HL-60 (cell line): Measurements from ENCODE around the gene MEX3A.

ENCODE experiments used
- DNase-seq, 2 experiments: peaks; one replicate each; pipeline ENCODE4 v3.0.0-alpha.2; 2010 to 2020; ENCODE audit warnings: low read depth in 1 of 2, low spot score in 1 of 2
- H3K27ac ChIP-seq: fragments of 250-450 bp; sonication (Bioruptor Pico); replicated peaks from 2 replicates; pipeline ENCODE4 v1.5.1; 2020; ENCODE audit warnings: mild to moderate bottlenecking, moderate library complexity
- H3K27me3 ChIP-seq: fragments of 250-450 bp; sonication (Bioruptor Pico); 2 replicates; pipeline ENCODE4 v1.5.1; 2021; ENCODE audit warnings: mild to moderate bottlenecking, moderate library complexity; ENCODE audit not compliant: insufficient read depth, poor library complexity, severe bottlenecking
- H3K4me3 ChIP-seq: replicated peaks from 2 replicates; pipeline ENCODE4 v1.5.1; 2011; ENCODE audit warnings: mild to moderate bottlenecking, control low read depth, low read length; ENCODE audit not compliant: insufficient read depth
- GABPA ChIP-seq: IDR thresholded peaks from 2 replicates; pipeline ENCODE4 v1.6.1; 2012; ENCODE audit warnings: low read depth
- POLR2AphosphoS5 ChIP-seq: IDR thresholded peaks from 2 replicates; pipeline ENCODE4 v1.6.1; 2012; ENCODE audit warnings: low read depth
- SPI1 ChIP-seq: IDR thresholded peaks from 2 replicates; pipeline ENCODE4 v1.6.1; 2012; ENCODE audit warnings: low read depth, mild to moderate bottlenecking, borderline replicate concordance
- long read RNA-seq: library from polyadenylated mRNA; unstranded; transcript quantifications from one replicate; pipeline ENCODE4 v2.0.0, GENCODE V29; 2020
- TF ChIP-seq, protein P1 (sequence below): IDR thresholded peaks from 2 replicates; pipeline ENCODE4 v1.6.1; 2012; ENCODE audit warnings: low read depth; ENCODE audit not compliant: insufficient replicate concordance
- TF ChIP-seq, protein P2 (sequence below): IDR thresholded peaks from one replicate; pipeline ENCODE4 v1.5.1; 2011; ENCODE audit warnings: low read length, control low read depth, inconsistent platforms; ENCODE audit not compliant: insufficient read depth

The MEX3A gene, protein sequence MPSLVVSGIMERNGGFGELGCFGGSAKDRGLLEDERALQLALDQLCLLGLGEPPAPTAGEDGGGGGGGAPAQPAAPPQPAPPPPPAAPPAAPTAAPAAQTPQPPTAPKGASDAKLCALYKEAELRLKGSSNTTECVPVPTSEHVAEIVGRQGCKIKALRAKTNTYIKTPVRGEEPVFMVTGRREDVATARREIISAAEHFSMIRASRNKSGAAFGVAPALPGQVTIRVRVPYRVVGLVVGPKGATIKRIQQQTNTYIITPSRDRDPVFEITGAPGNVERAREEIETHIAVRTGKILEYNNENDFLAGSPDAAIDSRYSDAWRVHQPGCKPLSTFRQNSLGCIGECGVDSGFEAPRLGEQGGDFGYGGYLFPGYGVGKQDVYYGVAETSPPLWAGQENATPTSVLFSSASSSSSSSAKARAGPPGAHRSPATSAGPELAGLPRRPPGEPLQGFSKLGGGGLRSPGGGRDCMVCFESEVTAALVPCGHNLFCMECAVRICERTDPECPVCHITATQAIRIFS
- long read RNA-seq, partial matches to known transcripts = 0 of 1 reads
- long read RNA-seq, other reads (novel, unspliced or antisense) = 1 of 1 reads

DNA sequence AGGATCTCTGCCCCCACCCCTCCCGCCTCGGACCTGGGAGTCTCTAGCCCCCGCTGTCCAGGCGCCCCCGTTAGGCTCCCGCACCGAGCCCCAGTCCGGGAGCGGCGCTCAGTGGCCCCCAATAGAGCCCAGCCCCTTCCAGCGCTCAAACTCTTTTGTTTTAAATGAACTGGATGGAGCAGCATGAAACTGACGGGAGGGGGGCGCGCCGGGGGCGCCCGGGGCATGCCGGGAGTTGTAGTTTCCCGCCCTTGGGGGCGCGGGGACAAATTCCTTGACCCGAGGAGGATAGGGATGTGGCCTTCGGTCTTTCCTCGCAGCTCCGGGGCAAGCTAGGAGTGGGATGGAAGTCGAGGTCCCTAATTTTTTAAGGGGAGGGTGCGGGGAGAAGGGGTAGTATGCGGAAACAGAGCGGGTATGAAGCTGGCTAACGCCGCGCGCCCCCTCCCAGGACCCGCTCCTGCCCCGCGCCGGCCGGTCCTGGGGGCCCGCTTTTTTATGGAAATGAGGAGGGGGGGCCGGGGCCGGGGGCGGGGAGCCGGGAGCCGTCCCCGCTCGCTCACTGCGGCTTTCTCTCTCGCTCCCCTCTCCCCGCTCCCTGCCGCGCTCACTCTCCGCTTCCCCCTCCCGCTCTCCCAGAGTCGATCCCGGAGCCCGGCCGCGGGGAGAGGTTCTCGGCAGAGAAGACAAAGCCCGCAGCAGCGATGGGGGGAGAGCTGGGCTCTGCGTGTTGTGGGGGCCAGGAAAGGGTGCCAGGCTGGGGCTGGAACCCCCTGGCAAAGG lies at the start of gene MEX3A:
Gene MEX3A (minus strand): TSS at position 157 of the 783 bp plus-strand sequence. CDS start 467 bp downstream, outside the sequence.
- TF ChIP-seq POLR2AphosphoS5 (no peak), SPI1 (no peak), GABPA (no peak)
- TF ChIP-seq, protein P1, sequence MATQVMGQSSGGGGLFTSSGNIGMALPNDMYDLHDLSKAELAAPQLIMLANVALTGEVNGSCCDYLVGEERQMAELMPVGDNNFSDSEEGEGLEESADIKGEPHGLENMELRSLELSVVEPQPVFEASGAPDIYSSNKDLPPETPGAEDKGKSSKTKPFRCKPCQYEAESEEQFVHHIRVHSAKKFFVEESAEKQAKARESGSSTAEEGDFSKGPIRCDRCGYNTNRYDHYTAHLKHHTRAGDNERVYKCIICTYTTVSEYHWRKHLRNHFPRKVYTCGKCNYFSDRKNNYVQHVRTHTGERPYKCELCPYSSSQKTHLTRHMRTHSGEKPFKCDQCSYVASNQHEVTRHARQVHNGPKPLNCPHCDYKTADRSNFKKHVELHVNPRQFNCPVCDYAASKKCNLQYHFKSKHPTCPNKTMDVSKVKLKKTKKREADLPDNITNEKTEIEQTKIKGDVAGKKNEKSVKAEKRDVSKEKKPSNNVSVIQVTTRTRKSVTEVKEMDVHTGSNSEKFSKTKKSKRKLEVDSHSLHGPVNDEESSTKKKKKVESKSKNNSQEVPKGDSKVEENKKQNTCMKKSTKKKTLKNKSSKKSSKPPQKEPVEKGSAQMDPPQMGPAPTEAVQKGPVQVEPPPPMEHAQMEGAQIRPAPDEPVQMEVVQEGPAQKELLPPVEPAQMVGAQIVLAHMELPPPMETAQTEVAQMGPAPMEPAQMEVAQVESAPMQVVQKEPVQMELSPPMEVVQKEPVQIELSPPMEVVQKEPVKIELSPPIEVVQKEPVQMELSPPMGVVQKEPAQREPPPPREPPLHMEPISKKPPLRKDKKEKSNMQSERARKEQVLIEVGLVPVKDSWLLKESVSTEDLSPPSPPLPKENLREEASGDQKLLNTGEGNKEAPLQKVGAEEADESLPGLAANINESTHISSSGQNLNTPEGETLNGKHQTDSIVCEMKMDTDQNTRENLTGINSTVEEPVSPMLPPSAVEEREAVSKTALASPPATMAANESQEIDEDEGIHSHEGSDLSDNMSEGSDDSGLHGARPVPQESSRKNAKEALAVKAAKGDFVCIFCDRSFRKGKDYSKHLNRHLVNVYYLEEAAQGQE = no peak
- TF ChIP-seq, protein P2, sequence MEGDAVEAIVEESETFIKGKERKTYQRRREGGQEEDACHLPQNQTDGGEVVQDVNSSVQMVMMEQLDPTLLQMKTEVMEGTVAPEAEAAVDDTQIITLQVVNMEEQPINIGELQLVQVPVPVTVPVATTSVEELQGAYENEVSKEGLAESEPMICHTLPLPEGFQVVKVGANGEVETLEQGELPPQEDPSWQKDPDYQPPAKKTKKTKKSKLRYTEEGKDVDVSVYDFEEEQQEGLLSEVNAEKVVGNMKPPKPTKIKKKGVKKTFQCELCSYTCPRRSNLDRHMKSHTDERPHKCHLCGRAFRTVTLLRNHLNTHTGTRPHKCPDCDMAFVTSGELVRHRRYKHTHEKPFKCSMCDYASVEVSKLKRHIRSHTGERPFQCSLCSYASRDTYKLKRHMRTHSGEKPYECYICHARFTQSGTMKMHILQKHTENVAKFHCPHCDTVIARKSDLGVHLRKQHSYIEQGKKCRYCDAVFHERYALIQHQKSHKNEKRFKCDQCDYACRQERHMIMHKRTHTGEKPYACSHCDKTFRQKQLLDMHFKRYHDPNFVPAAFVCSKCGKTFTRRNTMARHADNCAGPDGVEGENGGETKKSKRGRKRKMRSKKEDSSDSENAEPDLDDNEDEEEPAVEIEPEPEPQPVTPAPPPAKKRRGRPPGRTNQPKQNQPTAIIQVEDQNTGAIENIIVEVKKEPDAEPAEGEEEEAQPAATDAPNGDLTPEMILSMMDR = no peak
- no peak within 1 kb of the TSS for H3K27ac ChIP-seq
- peaks cover 10% of the 10 kb centered on the region for H3K27me3 ChIP-seq
- H3K4me3 ChIP-seq = peak within 1 kb of the TSS; percentile 85
- peak in 1 of 2 experiments; percentile 60 for DNase-seq

DNA sequence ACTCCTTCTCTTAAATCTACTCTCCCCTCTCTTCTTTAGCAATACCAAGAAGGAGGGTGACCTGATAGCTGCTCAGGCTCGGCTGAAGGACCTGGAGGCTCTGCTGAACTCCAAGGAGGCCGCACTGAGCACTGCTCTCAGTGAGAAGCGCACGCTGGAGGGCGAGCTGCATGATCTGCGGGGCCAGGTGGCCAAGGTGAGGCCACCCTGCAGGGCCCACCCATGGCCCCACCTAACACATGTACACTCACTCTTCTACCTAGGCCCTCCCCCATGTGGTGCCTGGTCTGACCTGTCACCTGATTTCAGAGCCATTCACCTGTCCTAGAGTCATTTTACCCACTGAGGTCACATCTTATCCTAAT lies 48.3 kb upstream of the MEX3A start:
- no peaks in the 10 kb centered on the region for H3K27me3 ChIP-seq
- no peak overlapping the region for H3K4me3 ChIP-seq
- no peak for DNase-seq
- H3K27ac ChIP-seq = no peak overlapping the region
- TF ChIP-seq, protein P1 = no peak
- TF ChIP-seq GABPA (no peak), POLR2AphosphoS5 (no peak), SPI1 (no peak)
- TF ChIP-seq, protein P2 = no peak

DNA sequence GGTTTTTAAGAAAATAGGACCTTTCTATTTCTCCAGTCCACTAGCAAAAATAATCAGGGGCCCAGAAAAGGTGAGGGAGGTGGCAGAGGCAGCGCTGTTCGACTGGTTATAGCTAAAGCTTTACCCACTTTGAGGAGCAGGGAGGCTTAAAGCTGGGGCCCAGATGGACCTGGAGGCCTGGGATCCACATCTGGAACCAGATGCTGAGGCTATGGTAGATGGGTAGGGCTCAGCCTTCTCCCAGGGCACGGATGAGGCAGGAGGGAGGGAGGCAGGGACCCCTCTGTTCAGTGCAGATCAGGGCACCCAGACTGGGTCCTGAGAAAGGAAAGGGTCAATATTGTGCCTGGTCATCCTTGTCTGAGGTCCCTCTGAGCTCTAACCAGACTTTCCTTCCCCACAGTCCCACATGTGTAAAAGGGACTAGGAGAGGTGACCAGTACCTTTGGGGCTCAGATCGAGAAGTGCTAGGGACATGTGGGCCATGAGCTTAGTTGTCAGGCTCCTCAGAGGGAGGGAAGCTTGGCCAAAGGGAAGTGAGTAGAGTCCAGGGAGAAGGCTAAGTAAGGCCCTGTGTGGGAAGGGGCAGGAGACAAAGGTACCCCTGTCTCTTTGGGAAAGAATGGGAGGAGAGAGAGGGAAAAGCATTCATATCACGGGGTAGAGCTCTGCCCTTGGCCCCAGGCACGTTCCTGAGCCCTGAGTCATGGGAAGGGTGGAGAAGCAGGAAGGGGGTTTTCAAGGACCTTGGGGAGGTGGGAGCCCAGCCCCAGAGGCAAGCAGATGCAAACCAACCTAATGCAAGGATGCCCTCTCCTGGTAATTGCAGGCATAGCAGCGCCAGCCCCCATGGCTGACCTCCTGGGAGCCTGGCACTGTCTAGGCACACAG lies 47.7 kb upstream of the MEX3A start:
- no peak overlapping the region for H3K4me3 ChIP-seq
- TF ChIP-seq, protein P1 = no peak
- TF ChIP-seq, protein P2 = peak; percentile 100
- H3K27me3 ChIP-seq = no peaks in the 10 kb centered on the region
- H3K27ac ChIP-seq = peak overlapping the region; percentile 95
- peak in 1 of 2 experiments; percentile 75 for DNase-seq
